Ectodermal cell (in vitro differentiated cells): ENCODE data around the gene FOXP4.

Experiments
- H3K27ac ChIP-seq: 2 replicates; pipeline ENCODE4 v1.7.0; 2013; ENCODE audit warnings: mild to moderate bottlenecking, low read depth, low read length; ENCODE audit not compliant: insufficient read depth, poor library complexity, severe bottlenecking
- H3K27me3 ChIP-seq: 2 replicates; pipeline ENCODE4 v1.7.0; 2013; ENCODE audit warnings: mild to moderate bottlenecking, low read length; ENCODE audit not compliant: insufficient read depth, control insufficient read depth, poor library complexity, severe bottlenecking
- H3K36me3 ChIP-seq: one replicate; pipeline ENCODE4 v1.7.0; 2013; ENCODE audit warnings: low read length; ENCODE audit not compliant: control insufficient read depth, insufficient read depth
- H3K4me1 ChIP-seq: one replicate; pipeline ENCODE4 v1.7.0; 2013; ENCODE audit warnings: low read length; ENCODE audit not compliant: control insufficient read depth, insufficient read depth
- H3K4me3 ChIP-seq: 2 replicates; pipeline ENCODE4 v1.7.0; 2013; ENCODE audit warnings: low read depth, low read length, control low read depth; ENCODE audit not compliant: insufficient read depth
- H3K9me3 ChIP-seq: 2 replicates; pipeline ENCODE4 v1.7.0; 2013; ENCODE audit warnings: mild to moderate bottlenecking, low read length, moderate library complexity; ENCODE audit not compliant: control insufficient read depth
- whole genome bisulfite sequencing, 2 experiments: methylation state at CpG; one replicate each; pipeline ENCODE4 v1.1.7; 2013; ENCODE audit warnings: missing lambda C conversion rate in 2 of 2; 5-methylcytosine and 5-hydroxymethylcytosine counted together

The FOXP4 gene

GRCh38 chr6:41649596-41649995, 103.4 kb downstream of the FOXP4 start:
- Histone ChIP-seq H3K27me3 (no peaks in the 10 kb centered on the region), H3K9me3 (no peaks in the 10 kb centered on the region), H3K27ac (no peak overlapping the region), H3K4me3 (no peak overlapping the region), H3K4me1 (peaks cover 21% of the 10 kb centered on the region), H3K36me3 (peaks cover 39% of the 10 kb centered on the region)
- 83 to 84% methylated on average over 10 of the region's 10 CpGs for WGBS, 2 experiments

GRCh38 chr6:41650120-41650519, 103.9 kb downstream of the FOXP4 start:
- Histone ChIP-seq H3K4me3 (no peak overlapping the region), H3K27me3 (no peaks in the 10 kb centered on the region), H3K27ac (no peak overlapping the region), H3K4me1 (peaks cover 21% of the 10 kb centered on the region), H3K36me3 (peaks cover 39% of the 10 kb centered on the region), H3K9me3 (no peaks in the 10 kb centered on the region)
- 91 to 97% methylated on average over 1 to 2 of the region's 2 CpGs for WGBS, 2 experiments

- peaks cover 37% of the 10 kb centered on the region for H3K36me3 ChIP-seq
Observed at GRCh38 chr6:41651246-41651961, 105.2 kb downstream of the FOXP4 start.

More at GRCh38 chr6:41651246-41651961, 105.2 kb downstream of the FOXP4 start:
- WGBS, 2 experiments: 87% methylated on average over 11 of the region's 11 CpGs
- Histone ChIP-seq H3K4me1 (peaks cover 20% of the 10 kb centered on the region), H3K27ac (no peak overlapping the region), H3K9me3 (no peaks in the 10 kb centered on the region), H3K27me3 (no peaks in the 10 kb centered on the region), H3K4me3 (no peak overlapping the region)
